GM13976 (cell line): Measurements from ENCODE around the gene EIF5A2.

Source experiments
- DNase-seq: peaks from one replicate; pipeline ENCODE4 v3.0.0; 2012; ENCODE audit warnings: low spot score
- in situ Hi-C: fragments of 300-500 bp; cut with MboI; formaldehyde crosslinking; loops from one replicate; pipeline ENCODE4 v1.12.0; 2022; ENCODE audit warnings: low sequenced_read_pairs, mixed read lengths, inconsistent platforms; ENCODE audit not compliant: unreplicated experiment
- TF ChIP-seq, protein P1 (sequence below): IDR thresholded peaks from 2 replicates; pipeline ENCODE4 v1.5.1; 2012; ENCODE audit warnings: borderline replicate concordance, mild to moderate bottlenecking; ENCODE audit not compliant: insufficient read depth; ENCODE audit errors: extremely low read depth, missing control alignments, control extremely low read depth

Gene EIF5A2

DNA sequence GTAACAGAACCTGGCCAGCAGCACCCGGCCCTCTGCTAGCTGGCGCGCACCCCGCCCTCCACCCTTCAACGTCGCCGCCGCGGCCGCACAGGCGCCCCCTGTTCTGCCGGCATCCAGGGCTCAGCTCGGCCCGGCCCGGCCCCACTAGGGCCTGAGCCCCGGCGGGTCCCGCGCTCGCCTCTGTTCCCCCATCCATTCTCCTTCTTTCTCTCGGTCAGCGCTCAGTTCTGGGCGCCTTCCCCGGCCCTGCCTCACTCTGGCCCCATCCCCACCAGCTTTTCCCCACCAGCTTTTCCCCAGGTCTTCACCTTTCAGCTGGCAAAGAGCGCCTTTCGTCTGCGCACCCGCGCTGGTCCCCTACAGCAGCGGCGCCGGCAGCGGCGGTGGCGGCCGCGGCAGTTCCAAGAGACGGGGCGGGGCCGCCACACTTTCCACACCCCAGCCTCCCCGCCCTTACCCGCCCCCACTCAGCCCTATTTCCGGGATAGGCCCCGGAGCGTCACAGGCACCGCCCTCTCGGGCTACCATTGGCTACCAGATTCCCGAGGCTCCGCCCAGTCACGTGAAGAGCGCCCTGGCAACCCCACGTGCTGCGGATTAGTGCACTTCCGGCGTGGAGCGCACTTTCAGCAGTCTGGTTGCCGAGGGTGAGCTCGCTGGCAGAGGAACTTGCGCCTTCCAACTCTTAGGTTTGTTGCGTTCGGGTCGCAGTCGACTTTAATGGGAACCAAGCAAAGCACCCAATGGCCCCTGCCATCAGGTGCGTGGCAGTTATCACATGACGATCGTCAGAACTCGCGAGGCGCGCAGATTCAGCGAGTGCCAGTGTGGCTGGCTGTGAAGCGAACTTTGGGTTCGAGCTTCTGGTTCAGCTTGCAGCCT, at the start of gene EIF5A2:
TSS of gene EIF5A2 (minus strand) at position 403 of the 882 bp plus-strand sequence. CDS start 831 bp downstream, outside the sequence.
- in situ Hi-C loops, result no loop called here
- TF ChIP-seq, protein P1, sequence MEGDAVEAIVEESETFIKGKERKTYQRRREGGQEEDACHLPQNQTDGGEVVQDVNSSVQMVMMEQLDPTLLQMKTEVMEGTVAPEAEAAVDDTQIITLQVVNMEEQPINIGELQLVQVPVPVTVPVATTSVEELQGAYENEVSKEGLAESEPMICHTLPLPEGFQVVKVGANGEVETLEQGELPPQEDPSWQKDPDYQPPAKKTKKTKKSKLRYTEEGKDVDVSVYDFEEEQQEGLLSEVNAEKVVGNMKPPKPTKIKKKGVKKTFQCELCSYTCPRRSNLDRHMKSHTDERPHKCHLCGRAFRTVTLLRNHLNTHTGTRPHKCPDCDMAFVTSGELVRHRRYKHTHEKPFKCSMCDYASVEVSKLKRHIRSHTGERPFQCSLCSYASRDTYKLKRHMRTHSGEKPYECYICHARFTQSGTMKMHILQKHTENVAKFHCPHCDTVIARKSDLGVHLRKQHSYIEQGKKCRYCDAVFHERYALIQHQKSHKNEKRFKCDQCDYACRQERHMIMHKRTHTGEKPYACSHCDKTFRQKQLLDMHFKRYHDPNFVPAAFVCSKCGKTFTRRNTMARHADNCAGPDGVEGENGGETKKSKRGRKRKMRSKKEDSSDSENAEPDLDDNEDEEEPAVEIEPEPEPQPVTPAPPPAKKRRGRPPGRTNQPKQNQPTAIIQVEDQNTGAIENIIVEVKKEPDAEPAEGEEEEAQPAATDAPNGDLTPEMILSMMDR, result no peak
- peak; percentile 89 for DNase-seq

DNA sequence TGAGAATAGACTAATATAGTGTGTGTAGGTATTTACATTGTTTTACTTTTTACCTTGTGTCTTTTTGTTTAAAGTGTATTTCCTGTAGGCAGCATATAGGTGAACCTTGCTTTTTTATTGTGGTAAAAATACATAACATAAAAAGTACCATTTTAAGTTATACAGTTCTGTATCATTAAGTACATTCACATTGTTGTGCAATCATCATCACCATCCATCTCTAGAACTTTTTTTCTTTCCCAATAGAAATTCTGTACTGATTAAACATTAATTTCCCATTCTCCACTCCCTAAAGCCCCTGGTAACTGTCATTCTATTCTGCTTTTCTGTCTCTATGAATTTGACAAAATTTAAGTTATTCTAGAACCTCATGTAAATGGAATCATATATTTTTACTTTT, 48.2 kb upstream of the EIF5A2 start:
- in situ Hi-C loops, result no loop called here
- no peak for DNase-seq
- TF ChIP-seq, protein P1, result no peak

DNA sequence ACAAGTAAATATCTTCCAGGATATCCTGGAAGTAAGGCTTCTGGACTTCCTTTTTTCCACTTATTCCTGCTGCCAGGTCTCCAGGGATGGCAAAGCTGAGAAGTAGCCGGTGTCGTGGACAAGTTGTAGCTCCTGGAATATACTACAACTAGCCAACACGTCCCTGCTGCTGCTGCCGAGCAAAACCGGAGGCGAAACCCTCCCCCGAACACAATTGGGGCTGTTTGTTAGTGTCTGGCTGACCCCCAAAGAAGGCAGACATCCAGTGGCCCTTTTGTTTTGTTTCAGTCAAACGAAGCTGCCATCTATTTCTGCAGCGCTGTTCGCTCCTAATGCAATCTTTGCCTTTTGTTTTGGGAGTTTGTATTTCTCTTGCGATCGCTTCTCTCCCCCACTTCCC, 45.3 kb upstream of the EIF5A2 start:
- DNase-seq, result no peak
- in situ Hi-C loops, result no loop called here
- TF ChIP-seq, protein P1, result no peak

DNA sequence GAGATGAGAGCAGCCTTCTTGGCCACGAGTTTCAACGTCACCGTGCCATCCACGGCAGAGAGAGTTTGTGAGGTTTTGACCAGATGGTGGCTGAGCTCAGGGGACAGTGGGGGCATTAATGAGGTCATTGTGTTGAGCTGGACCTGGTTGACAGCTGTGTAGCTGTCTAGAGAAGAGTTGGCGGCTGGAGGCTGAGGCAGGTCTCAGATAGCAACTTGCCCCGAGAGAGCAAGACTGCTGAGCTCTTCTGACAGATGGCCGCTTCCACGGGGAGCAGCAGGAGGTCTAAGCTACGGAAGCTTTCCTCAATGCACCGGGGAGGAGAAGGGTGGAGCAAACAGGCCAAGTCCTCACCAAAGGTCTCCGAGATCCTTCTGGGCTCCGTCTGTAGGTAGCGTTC, 44.8 kb upstream of the EIF5A2 start:
- TF ChIP-seq, protein P1, result no peak
- in situ Hi-C loops, result no loop called here
- no peak for DNase-seq

DNA sequence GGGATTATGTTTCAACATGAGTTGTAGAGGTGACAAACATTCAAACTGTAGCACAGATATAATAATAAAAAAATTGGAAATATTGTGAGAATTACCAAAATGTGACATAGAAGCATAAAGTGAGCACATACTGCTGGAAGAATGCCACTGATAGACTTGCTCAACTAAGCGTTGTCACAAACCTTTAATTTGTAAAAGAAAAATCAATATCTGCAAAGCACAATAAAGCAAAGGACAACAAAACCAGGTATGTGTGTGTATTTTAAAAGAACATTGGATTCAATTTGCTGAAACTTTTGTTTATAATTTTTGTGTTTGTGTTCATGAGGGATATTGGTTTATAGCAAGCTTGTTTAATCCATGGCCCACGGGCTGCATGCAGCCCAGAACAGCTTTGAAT, 40.8 kb upstream of the EIF5A2 start:
- no peak for DNase-seq
- in situ Hi-C loops, result no loop called here
- TF ChIP-seq, protein P1, result no peak

DNA sequence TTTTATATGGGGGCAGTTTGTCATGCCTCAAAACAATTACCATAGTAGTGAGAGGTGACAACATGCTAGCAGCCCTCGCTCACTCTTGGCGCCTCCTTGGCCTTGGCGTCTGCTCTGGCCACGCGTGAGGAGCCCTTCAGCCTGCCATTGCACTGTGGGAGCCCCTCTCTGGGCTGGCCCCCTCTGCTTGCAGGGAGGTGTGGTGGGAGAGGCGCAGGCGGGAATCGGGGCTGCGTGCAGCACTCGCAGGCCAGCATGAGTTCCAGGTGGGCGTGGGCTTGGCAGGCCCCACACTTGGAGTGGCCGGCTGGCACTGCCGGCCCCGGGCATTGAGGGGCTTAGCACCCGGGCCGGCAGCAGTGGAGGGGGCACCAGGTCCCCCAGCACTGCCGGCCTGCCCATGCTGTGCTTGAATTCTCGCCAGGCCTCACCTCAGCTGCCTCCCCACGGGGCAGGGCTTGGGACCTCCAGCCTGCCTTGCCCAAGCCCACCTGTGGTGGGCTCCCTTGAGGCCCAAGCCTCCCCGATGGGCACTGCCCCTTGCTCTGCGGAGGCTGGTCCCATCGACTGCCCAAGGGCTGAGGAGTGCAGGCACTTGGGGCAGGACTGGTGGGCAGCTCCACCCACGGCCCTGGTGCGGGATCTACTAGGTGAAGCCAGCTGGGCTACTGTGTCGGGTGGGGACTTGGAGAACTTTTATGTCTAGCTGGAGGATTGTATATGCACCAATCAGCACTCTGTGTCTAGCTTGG, 38.8 kb upstream of the EIF5A2 start:
- in situ Hi-C loops, result no loop called here
- TF ChIP-seq, protein P1, result no peak
- no peak for DNase-seq
